ENCODE data around the gene PCDHGB7.
A peak's percentile ranks its signal among the peaks of the same experiment; 100 is the strongest.
"Not testable (repeated sequence)": the region's sequence is repeated elsewhere in the genome, so short reads cannot be mapped to it uniquely, and the experiment has no call there.

Gene PCDHGB7

GRCh38 chr5:141417494-141418172, at the start of gene PCDHGB7:
TSS of gene PCDHGB7 (plus strand) at chr5:141417677. CDS start at chr5:141417860, 183 bp downstream.
- peak; percentile 77 for DNase-seq (ENCODE audit: low spot score)

- DNase-seq (ENCODE audit: low spot score), result peak; percentile 86
These were observed 47.3 kb upstream of the PCDHGB7 start, which contains the start of gene PCDHGB3 for GRCh38 chr5:141369994-141370848. TSS of gene PCDHGB3 (plus strand) at chr5:141370242. CDS start at chr5:141370395, 153 bp downstream.

GRCh38 chr5:141371572-141372475, 45.7 kb upstream of the PCDHGB7 start:
- no peak for DNase-seq (ENCODE audit: low spot score)

DNA sequence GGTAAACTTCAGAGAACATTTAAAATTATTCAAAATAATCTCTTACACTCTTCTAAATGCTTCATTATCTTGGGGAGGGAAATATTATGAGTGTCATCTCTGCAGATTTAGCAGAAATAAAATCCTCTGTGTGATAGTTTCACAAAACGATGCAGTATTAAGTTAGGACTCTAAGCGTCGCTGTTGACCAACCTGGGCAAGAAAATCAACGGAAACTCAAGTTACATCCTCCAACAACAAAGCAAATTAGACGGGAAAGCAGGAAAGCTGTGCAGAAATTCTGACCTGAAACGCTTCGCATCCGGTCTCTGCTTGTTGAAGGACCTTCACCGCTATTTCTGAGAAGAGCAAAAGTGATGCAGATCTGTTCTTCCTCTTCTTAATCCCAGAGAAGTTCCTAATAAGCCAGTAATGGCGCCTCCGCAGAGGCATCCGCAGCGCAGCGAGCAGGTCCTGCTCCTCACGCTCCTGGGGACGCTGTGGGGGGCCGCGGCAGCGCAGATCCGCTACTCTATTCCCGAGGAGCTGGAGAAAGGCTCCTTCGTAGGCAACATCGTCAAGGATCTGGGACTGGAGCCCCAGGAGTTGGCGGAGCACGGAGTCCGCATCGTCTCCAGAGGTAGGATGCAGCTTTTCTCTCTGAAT, 43.7 kb upstream of the PCDHGB7 start, which contains the start of gene PCDHGA6:
Gene PCDHGA6, plus strand, starts transcription at position 219 of the 645 bp plus-strand sequence. Its CDS starts 193 bp downstream, at position 412.
- DNase-seq (ENCODE audit: low spot score), result peak; percentile 48

DNA sequence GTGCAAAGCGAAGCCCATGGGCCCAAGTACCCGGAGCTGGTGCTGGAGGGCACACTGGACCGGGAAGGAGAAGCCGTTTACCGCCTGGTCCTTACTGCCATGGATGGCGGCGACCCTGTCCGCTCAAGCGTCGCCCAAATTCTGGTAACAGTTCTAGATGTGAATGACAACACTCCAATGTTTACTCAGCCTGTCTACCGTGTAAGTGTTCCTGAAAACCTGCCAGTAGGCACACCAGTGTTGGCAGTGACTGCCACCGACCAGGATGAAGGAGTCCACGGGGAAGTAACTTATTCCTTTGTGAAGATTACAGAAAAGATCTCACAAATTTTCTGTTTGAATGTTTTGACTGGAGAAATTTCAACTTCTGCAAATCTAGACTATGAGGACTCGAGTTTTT, 42.9 kb upstream of the PCDHGB7 start:
- no peak for DNase-seq (ENCODE audit: low spot score)

GRCh38 chr5:141375444-141376155, 41.9 kb upstream of the PCDHGB7 start:
- not testable (repeated sequence) for DNase-seq (ENCODE audit: low spot score)

- DNase-seq (ENCODE audit: low spot score), result peak; percentile 53
These were observed 34.8 kb upstream of the PCDHGB7 start, which contains the start of gene PCDHGA7 for GRCh38 chr5:141382469-141383294. TSS of gene PCDHGA7 (plus strand) at chr5:141382742. CDS start at chr5:141382900, 158 bp downstream.

GRCh38 chr5:141383345-141383744, 34.1 kb upstream of the PCDHGB7 start:
- no peak for DNase-seq (ENCODE audit: low spot score)

DNA sequence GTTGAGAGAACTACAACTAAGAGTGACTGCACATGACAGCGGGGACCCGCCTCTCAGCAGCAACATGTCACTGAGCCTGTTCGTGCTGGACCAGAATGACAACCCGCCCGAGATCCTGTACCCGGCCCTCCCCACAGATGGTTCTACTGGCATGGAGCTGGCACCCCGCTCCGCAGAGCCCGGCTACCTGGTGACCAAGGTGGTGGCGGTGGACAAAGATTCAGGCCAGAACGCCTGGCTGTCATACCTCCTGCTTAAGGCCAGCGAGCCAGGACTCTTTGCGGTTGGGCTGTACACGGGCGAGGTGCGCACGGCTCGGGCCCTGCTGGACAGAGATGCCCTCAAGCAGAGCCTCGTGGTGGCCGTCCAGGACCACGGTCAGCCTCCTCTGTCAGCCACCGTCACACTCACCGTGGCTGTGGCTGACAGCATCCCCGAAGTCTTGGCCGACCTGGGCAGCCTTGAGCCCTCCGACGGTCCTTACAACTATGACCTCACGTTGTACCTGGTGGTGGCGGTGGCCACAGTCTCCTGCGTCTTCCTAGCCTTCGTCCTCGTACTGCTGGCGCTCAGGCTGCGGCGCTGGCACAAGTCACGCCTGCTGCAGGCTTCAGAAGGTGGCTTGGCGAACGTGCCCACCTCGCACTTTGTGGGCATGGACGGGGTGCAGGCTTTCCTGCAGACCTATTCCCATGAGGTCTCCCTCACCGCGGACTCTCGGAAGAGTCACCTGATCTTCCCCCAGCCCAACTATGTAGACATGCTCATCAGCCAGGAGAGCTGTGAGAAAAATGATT, 32.8 kb upstream of the PCDHGB7 start:
- DNase-seq (ENCODE audit: low spot score), result no peak

GRCh38 chr5:141387557-141388311, 29.7 kb upstream of the PCDHGB7 start, which contains the start of gene PCDHGB4:
TSS of gene PCDHGB4 (plus strand) at chr5:141387698. CDS start at chr5:141387885, 187 bp downstream.
- DNase-seq (ENCODE audit: low spot score), result peak; percentile 57

- DNase-seq (ENCODE audit: low spot score), result no peak
These were observed 28.8 kb upstream of the PCDHGB7 start for GRCh38 chr5:141388661-141389060.

DNA sequence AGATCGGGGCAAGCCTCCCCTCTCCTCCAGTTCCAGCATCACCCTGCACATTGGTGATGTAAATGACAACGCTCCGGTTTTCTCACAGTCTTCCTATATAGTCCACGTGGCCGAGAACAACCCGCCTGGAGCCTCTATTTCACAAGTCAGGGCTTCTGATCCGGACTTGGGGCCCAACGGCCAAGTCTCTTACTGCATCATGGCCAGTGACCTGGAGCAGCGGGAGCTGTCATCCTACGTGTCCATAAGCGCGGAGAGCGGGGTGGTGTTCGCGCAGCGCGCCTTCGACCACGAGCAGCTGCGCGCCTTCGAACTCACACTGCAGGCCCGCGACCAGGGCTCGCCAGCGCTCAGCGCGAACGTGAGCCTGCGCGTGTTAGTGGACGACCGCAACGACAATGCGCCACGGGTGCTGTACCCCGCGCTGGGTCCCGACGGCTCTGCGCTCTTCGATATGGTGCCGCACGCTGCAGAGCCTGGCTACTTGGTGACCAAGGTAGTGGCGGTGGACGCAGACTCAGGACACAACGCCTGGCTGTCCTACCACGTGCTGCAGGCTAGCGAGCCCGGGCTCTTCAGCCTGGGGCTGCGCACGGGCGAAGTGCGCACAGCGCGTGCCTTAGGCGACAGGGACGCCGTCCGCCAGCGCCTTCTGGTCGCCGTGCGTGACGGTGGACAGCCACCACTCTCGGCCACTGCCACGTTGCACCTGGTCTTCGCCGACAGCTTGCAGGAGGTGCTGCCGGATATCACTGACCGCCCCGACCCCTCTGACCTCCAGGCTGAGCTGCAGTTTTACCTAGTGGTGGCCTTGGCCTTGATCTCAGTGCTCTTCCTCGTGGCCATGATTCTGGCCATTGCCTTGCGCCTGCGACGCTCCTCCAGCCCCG, 28.1 kb upstream of the PCDHGB7 start:
- no peak for DNase-seq (ENCODE audit: low spot score)

DNA sequence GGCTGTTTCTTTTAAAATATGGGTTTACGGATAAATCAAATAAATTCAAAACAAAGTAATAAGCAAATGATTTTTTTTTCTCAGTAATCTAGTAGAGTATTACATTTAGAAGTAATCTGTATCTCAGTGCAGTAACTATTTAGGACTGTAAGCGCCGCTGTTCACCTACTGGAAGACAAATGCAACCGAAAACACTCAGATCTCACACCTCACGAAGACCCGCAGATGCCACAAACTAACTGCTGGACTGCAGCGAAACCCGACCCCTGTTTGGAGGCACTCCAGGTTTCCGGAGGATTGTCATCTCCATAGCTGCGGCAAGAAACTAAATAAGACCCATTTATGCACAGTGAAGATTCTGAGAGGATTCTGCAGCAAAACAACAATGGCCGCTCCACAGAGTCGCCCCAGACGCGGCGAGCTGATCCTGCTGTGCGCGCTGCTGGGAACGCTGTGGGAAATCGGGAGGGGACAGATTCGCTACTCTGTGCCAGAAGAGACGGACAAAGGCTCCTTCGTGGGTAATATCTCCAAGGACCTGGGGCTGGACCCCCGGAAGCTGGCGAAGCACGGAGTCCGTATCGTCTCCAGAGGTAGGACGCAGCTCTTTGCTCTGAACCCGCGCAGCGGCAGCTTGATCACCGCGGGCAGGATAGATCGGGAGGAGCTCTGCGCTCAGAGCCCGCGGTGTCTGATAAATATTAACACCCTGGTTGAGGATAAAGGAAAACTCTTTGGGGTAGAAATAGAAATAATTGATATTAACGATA, 24.9 kb upstream of the PCDHGB7 start, which contains the start of gene PCDHGA8:
Gene PCDHGA8, plus strand, starts transcription at position 205 of the 770 bp plus-strand sequence. Its CDS starts 181 bp downstream, at position 386.
- DNase-seq (ENCODE audit: low spot score), result peak; percentile 15

GRCh38 chr5:141393267-141393666, 24.2 kb upstream of the PCDHGB7 start:
- no peak for DNase-seq (ENCODE audit: low spot score)

GRCh38 chr5:141394401-141395187, 22.9 kb upstream of the PCDHGB7 start:
- DNase-seq (ENCODE audit: low spot score), result not testable (repeated sequence)
